ENCODE measurements around the gene GPANK1. TPM values are rescaled to one million over a fixed set of nuclear protein-coding genes. Genes with fewer than 3 reads are reported as not detected.

Gene GPANK1
- total and polyA plus RNA-seq, 9 of the 15 experiments (the other 6 are each of a cell fraction or from before 2014, with no cell fraction given), result 32.2 to 111 (median 46.3) TPM

DNA sequence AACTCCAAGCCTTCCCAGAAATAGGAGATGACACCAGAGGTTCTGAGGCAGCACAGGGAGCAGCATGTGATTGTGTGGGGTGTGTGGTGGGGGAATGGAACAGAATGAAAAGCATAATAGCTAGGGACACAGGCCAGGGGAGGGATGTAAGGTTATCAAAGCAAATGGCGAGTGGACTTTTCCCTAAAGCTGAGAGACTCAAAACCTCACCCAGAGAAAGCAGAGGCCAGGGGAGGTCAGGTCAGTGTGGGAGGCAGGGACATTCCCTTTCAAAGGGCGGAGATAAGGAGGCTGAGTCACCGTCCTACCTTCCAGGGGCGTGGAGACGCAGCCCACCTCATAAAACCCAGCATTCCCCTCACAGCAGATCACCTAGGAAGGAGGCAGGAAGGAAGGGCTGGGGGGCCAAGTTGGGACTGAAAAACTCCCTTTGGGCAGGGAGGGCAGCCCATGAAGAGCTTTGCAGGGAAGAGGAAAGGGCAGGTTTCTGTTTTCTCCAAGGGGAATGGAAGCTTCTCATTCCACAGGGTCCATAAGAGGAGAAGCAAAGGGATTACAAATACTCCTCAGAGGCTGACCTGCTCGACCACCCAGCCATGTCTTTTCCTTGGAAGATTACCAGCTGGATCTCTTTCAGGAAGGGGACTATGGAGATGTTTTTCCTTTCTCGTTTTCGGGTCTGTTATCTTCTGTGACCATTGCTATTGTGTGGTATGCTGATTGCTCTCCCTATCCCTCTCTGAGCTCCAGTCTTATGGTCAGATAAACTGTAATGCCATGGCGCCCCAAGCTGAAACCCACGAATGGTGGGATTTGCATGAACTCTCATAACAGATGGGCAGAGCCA, 25.7 kb upstream of the GPANK1 start (continued):
- TF ChIP-seq, protein P1, sequence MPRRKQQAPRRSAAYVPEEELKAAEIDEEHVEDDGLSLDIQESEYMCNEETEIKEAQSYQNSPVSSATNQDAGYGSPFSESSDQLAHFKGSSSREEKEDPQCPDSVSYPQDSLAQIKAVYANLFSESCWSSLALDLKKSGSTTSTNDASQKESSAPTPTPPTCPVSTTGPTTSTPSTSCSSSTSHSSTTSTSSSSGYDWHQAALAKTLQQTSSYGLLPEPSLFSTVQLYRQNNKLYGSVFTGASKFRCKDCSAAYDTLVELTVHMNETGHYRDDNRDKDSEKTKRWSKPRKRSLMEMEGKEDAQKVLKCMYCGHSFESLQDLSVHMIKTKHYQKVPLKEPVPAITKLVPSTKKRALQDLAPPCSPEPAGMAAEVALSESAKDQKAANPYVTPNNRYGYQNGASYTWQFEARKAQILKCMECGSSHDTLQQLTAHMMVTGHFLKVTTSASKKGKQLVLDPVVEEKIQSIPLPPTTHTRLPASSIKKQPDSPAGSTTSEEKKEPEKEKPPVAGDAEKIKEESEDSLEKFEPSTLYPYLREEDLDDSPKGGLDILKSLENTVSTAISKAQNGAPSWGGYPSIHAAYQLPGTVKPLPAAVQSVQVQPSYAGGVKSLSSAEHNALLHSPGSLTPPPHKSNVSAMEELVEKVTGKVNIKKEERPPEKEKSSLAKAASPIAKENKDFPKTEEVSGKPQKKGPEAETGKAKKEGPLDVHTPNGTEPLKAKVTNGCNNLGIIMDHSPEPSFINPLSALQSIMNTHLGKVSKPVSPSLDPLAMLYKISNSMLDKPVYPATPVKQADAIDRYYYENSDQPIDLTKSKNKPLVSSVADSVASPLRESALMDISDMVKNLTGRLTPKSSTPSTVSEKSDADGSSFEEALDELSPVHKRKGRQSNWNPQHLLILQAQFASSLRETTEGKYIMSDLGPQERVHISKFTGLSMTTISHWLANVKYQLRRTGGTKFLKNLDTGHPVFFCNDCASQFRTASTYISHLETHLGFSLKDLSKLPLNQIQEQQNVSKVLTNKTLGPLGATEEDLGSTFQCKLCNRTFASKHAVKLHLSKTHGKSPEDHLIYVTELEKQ (CRISPR knock-in tag; IDR thresholded peaks at IDR 0.05), result no peak
- no peak for TF ChIP-seq KAT2B (IDR thresholded peaks at IDR 0.05; ENCODE audit: low read depth, low read length)
- TF ChIP-seq TEAD1 (CRISPR knock-in tag; IDR thresholded peaks at IDR 0.05), result peak in 1 of 2 experiments; percentile 88; a peak in 3 of 4 replicates
- TF ChIP-seq SNIP1 (IDR thresholded peaks at IDR 0.05; ENCODE audit: low read depth), result no peak
- no peak for TF ChIP-seq HMG20A (CRISPR knock-in tag; conservative IDR thresholded peaks at IDR 0.05)
- TF ChIP-seq, protein P2, sequence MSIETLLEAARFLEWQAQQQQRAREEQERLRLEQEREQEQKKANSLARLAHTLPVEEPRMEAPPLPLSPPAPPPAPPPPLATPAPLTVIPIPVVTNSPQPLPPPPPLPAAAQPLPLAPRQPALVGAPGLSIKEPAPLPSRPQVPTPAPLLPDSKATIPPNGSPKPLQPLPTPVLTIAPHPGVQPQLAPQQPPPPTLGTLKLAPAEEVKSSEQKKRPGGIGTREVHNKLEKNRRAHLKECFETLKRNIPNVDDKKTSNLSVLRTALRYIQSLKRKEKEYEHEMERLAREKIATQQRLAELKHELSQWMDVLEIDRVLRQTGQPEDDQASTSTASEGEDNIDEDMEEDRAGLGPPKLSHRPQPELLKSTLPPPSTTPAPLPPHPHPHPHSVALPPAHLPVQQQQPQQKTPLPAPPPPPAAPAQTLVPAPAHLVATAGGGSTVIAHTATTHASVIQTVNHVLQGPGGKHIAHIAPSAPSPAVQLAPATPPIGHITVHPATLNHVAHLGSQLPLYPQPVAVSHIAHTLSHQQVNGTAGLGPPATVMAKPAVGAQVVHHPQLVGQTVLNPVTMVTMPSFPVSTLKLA (conservative IDR thresholded peaks at IDR 0.05), result peak in 1 of 2 experiments; percentile 87; a peak in 2 of 4 replicates
- TF ChIP-seq PCBP2 (IDR thresholded peaks at IDR 0.05; ENCODE audit: low read depth, low read length, poor library complexity, severe bottlenecking), result no peak
- TF ChIP-seq RCOR1 (IDR thresholded peaks at IDR 0.05; ENCODE audit: borderline replicate concordance in 1 of 2, low read depth in 2 of 2, low read length in 2 of 2), result peak; percentile 30 to 96
- TF ChIP-seq CEBPG (CRISPR knock-in tag; IDR thresholded peaks at IDR 0.05), result no peak
- no peak for TF ChIP-seq CEBPG (tag; conservative IDR thresholded peaks at IDR 0.05 in 1 of 2, IDR thresholded peaks at IDR 0.05 in 1 of 2)
- TF ChIP-seq, protein P3, sequence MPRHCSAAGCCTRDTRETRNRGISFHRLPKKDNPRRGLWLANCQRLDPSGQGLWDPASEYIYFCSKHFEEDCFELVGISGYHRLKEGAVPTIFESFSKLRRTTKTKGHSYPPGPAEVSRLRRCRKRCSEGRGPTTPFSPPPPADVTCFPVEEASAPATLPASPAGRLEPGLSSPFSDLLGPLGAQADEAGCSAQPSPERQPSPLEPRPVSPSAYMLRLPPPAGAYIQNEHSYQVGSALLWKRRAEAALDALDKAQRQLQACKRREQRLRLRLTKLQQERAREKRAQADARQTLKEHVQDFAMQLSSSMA (CRISPR knock-in tag; IDR thresholded peaks at IDR 0.05), result no peak
- peak; percentile 99 for TF ChIP-seq FOSL1 (tag; conservative IDR thresholded peaks at IDR 0.05)
- 0 out of 2 replicates have a peak, but pooled peaks have one; percentile 56 for TF ChIP-seq ZNF253 (CRISPR knock-in tag; conservative IDR thresholded peaks at IDR 0.05)
- peak; percentile 75; the same call in 1 of the 2 replicates for TF ChIP-seq SMAD3 (CRISPR knock-in tag; conservative IDR thresholded peaks at IDR 0.05)
- TF ChIP-seq, protein P4, sequence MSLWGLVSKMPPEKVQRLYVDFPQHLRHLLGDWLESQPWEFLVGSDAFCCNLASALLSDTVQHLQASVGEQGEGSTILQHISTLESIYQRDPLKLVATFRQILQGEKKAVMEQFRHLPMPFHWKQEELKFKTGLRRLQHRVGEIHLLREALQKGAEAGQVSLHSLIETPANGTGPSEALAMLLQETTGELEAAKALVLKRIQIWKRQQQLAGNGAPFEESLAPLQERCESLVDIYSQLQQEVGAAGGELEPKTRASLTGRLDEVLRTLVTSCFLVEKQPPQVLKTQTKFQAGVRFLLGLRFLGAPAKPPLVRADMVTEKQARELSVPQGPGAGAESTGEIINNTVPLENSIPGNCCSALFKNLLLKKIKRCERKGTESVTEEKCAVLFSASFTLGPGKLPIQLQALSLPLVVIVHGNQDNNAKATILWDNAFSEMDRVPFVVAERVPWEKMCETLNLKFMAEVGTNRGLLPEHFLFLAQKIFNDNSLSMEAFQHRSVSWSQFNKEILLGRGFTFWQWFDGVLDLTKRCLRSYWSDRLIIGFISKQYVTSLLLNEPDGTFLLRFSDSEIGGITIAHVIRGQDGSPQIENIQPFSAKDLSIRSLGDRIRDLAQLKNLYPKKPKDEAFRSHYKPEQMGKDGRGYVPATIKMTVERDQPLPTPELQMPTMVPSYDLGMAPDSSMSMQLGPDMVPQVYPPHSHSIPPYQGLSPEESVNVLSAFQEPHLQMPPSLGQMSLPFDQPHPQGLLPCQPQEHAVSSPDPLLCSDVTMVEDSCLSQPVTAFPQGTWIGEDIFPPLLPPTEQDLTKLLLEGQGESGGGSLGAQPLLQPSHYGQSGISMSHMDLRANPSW (CRISPR knock-in tag; IDR thresholded peaks at IDR 0.05), result no peak; the same call in 1 of the 2 replicates
- peak; percentile 67 for TF ChIP-seq PML (IDR thresholded peaks at IDR 0.05; ENCODE audit: low read length)
- no peak for TF ChIP-seq MCM7 (IDR thresholded peaks at IDR 0.05)
